Stomach (tissue), 9 donors: Measurements from ENCODE around the gene UAP1L1. TPM values are rescaled to one million over a fixed set of nuclear protein-coding genes. Genes with fewer than 3 reads are reported as not detected.
"Not testable (repeated sequence)": the region's sequence is repeated elsewhere in the genome, so short reads cannot be mapped to it uniquely, and the experiment has no call there.

ENCODE experiments used
- DNase-seq, 2 donors: peaks; one replicate each; pipeline versions ENCODE4 v3.0.0 to v3.0.0-alpha.2; 2013 to 2019
- H3K27ac ChIP-seq, 5 donors: fragments of 200-600 bp in 4 of 5; sonication (generic) in 4 of 5; one replicate each; pipeline ENCODE4 v1.5.1; 2013 to 2019; ENCODE audit warnings: mild to moderate bottlenecking in 1 of 5, moderate library complexity in 1 of 5
- H3K27me3 ChIP-seq, 3 donors: fragments of 200-600 bp; sonication (generic); one replicate each; pipeline ENCODE4 v1.5.1; 2017 to 2019; ENCODE audit warnings: mixed run types in 1 of 3
- H3K36me3 ChIP-seq, 4 donors: fragments of 200-600 bp; sonication (generic); 1 replicate in 3 of 4; 2 replicates in 1 of 4; pipeline ENCODE4 v1.5.1; 2016 to 2019
- H3K4me1 ChIP-seq, 4 donors: fragments of 200-600 bp; sonication (generic); one replicate each; pipeline ENCODE4 v1.5.1; 2016 to 2019
- H3K4me3 ChIP-seq, 4 donors: fragments of 200-600 bp; sonication (generic) in 3 of 4; one replicate each; pipeline ENCODE4 v1.5.1; 2016 to 2019; ENCODE audit warnings: mild to moderate bottlenecking in 1 of 4
- H3K9me3 ChIP-seq, 4 donors: fragments of 200-600 bp; sonication (generic); one replicate each; pipeline ENCODE4 v1.5.1; 2016 to 2019
- CTCF ChIP-seq, 7 experiments: fragments of 450-650 bp in 4 of 7; fragments of 200-600 bp in 3 of 7; sonication (generic) in 3 of 7; IDR thresholded peaks; one replicate each; pipeline ENCODE4 v1.5.1; 2016 to 2019; ENCODE audit warnings: antibody characterized with exemption in 7 of 7, control low read depth in 2 of 7, mild to moderate bottlenecking in 1 of 7
- EP300 ChIP-seq: sonication (generic); formaldehyde crosslinking; IDR thresholded peaks from one replicate; pipeline ENCODE4 v1.6.1; 2017; ENCODE audit warnings: antibody characterized with exemption
- POLR2A ChIP-seq, 4 donors: fragments of 450-650 bp; IDR thresholded peaks; one replicate each; pipeline ENCODE4 v1.6.1; 2016; ENCODE audit warnings: antibody characterized with exemption in 4 of 4, control low read depth in 2 of 4, mild to moderate bottlenecking in 1 of 4, moderate library complexity in 1 of 4
- POLR2AphosphoS5 ChIP-seq, 3 donors: sonication (generic); formaldehyde crosslinking; IDR thresholded peaks; one replicate each; pipeline ENCODE4 v1.6.1; 2016; ENCODE audit warnings: antibody characterized with exemption in 3 of 3
- WGBS, 5 donors: extraction: QIAGEN DNeasy Blood & Tissue Kit in 3 of 5; methylation state at CpG; one replicate each; pipeline versions ENCODE4 v1.1.5 to v1.1.7; 2013 to 2018; 5-methylcytosine and 5-hydroxymethylcytosine counted together
- intact Hi-C: fragments of 100-400 bp; cut with DNase I; formaldehyde crosslinking; loops from one replicate; pipeline ENCODE4 v1.15.1; 2023; ENCODE audit warnings: low total_unique reads
- polyA plus RNA-seq, 3 donors: library from polyadenylated mRNA; stranded (reverse); fragments of 200-250 nt; gene quantifications; one replicate each; pipeline ENCODE4 v1.2.3, GENCODE V29; 2013
- total RNA-seq, 5 donors: library from RNA; depleted of rRNA; stranded (reverse); fragments of >200 nt; gene quantifications; one replicate each; pipeline versions ENCODE4 v1.1.0 to v1.2.3, GENCODE V29; 2014 to 2016
- donor health status: healthy with polysubstance abuse.
- donor health status: Bipolar disorder and iron deficiency.
- donor health status: healthy.

UAP1L1 gene
- total and polyA plus RNA-seq, 8 donors: 4.1 to 95.6 (median 6.8) TPM

GRCh38 chr9:137116027-137116507 lies 38.8 kb downstream of the UAP1L1 start:
- intact Hi-C loops: loop anchor here (5.0 to 10.0 kb wide), 2 partner anchors 69 to 111 kb away; partner anchors contain the start of genes ANAPC2, CYSRT1, RNF224 and SSNA1
- H3K27ac ChIP-seq: no peak overlapping the region
- 40 to 66% (median 53%) methylated on average over 4 to 6 of the region's 6 CpGs for WGBS, 5 donors

GRCh38 chr9:137116728-137117127 lies 39.4 kb downstream of the UAP1L1 start:
- Histone ChIP-seq H3K4me3 (no peak overlapping the region), H3K9me3 (no peaks in the 10 kb centered on the region), H3K27ac (no peak overlapping the region), H3K27me3 (peaks cover 0 to 28% (median 0%) of the 10 kb centered on the region in 3 donors), H3K4me1 (peaks cover 8 to 28% (median 24%) of the 10 kb centered on the region in 4 donors), H3K36me3 (peaks cover 3 to 16% (median 15%) of the 10 kb centered on the region in 4 donors)
- intact Hi-C loops: loop anchor here (5.0 to 10.0 kb wide), 2 partner anchors 68 to 111 kb away; partner anchors contain the start of genes ANAPC2, CYSRT1, RNF224 and SSNA1
- TF ChIP-seq POLR2A (IDR thresholded peaks at IDR 0.05) (no peak), CTCF (IDR thresholded peaks at IDR 0.05) (no peak)
- DNase-seq: peak in 1 of 2 donors; percentile 43
- WGBS, 5 donors: 28 to 51% (median 40%) methylated on average over 17 of the region's 17 CpGs

More at GRCh38 chr9:137116027-137116507, 38.8 kb downstream of the UAP1L1 start:
- peaks cover 8 to 26% (median 22%) of the 10 kb centered on the region in 4 donors for H3K4me1 ChIP-seq
- DNase-seq: no peak
- H3K9me3 ChIP-seq: no peaks in the 10 kb centered on the region
- TF ChIP-seq POLR2A (IDR thresholded peaks at IDR 0.05) (no peak), CTCF (IDR thresholded peaks at IDR 0.05) (no peak), POLR2AphosphoS5 (IDR thresholded peaks at IDR 0.05) (no peak), EP300 (no peak)
- H3K27me3 ChIP-seq: peaks cover 0 to 28% (median 0%) of the 10 kb centered on the region in 3 donors
- no peak overlapping the region for H3K4me3 ChIP-seq
- H3K36me3 ChIP-seq: peaks cover 3 to 23% (median 21%) of the 10 kb centered on the region in 4 donors

- 69 to 79% (median 73%) methylated on average over 11 to 15 of the region's 15 CpGs for WGBS, 5 donors
- intact Hi-C loops: loop anchor here (5.0 to 10.0 kb wide), 2 partner anchors 68 to 110 kb away; partner anchors contain the start of genes ANAPC2, CYSRT1, RNF224 and SSNA1
- peaks cover 8 to 32% (median 28%) of the 10 kb centered on the region in 4 donors for H3K4me1 ChIP-seq
These were observed 40.0 kb downstream of the UAP1L1 start for GRCh38 chr9:137117269-137117731.

GRCh38 chr9:137118092-137118603 lies 40.8 kb downstream of the UAP1L1 start:
- not testable (repeated sequence) for DNase-seq, H3K36me3 ChIP-seq, H3K4me3 ChIP-seq, H3K9me3 ChIP-seq, H3K27ac ChIP-seq
- Histone ChIP-seq H3K27me3 (peaks cover 0 to 28% (median 0%) of the 10 kb centered on the region in 3 donors), H3K4me1 (peaks cover 8 to 30% (median 26%) of the 10 kb centered on the region in 4 donors)
- WGBS, 5 donors: 79 to 82% (median 80%) methylated on average over 12 of the region's 12 CpGs
- intact Hi-C loops: loop anchor here (5.0 to 10.0 kb wide), 2 partner anchors 67 to 109 kb away; partner anchors contain the start of genes ANAPC2, CYSRT1, RNF224 and SSNA1

More at GRCh38 chr9:137117269-137117731, 40.0 kb downstream of the UAP1L1 start:
- DNase-seq: no peak
- peaks cover 3 to 11% (median 10%) of the 10 kb centered on the region in 4 donors for H3K36me3 ChIP-seq
- TF ChIP-seq POLR2A (IDR thresholded peaks at IDR 0.05) (no peak), POLR2AphosphoS5 (IDR thresholded peaks at IDR 0.05) (no peak), EP300 (no peak), CTCF (IDR thresholded peaks at IDR 0.05) (no peak)
- H3K9me3 ChIP-seq: no peaks in the 10 kb centered on the region
- no peak overlapping the region for H3K4me3 ChIP-seq
- H3K27me3 ChIP-seq: peaks cover 0 to 28% (median 0%) of the 10 kb centered on the region in 3 donors
- no peak overlapping the region for H3K27ac ChIP-seq

- DNase-seq, H3K36me3 ChIP-seq, H3K27me3 ChIP-seq, H3K4me3 ChIP-seq, H3K27ac ChIP-seq, intact Hi-C loops, H3K9me3 ChIP-seq: not testable (repeated sequence)
- 59 to 69% (median 62%) methylated on average over 17 to 25 of the region's 25 CpGs for WGBS, 5 donors
- H3K4me1 ChIP-seq: peaks cover 11 to 21% (median 16%) of the 10 kb centered on the region in 4 donors
These were observed 44.8 kb downstream of the UAP1L1 start for GRCh38 chr9:137121927-137122795.

- H3K36me3 ChIP-seq, H3K27me3 ChIP-seq, H3K4me3 ChIP-seq, DNase-seq, intact Hi-C loops, H3K27ac ChIP-seq, H3K9me3 ChIP-seq: not testable (repeated sequence)
- peaks cover 14 to 29% (median 24%) of the 10 kb centered on the region in 4 donors for H3K4me1 ChIP-seq
- 84 to 92% (median 90%) methylated on average over 15 to 16 of the region's 16 CpGs for WGBS, 5 donors
These were observed 45.6 kb downstream of the UAP1L1 start for GRCh38 chr9:137122796-137123467.
